ENCODE data around the gene COMMD7. TPM values are rescaled to one million over a fixed set of nuclear protein-coding genes. Genes with fewer than 3 reads are reported as not detected.
A peak's percentile ranks its signal among the peaks of the same experiment; 100 is the strongest.
"Not testable (repeated sequence)": the region's sequence is repeated elsewhere in the genome, so short reads cannot be mapped to it uniquely, and the experiment has no call there.

COMMD7 gene
- total and polyA plus RNA-seq, 4 donors, result 26.1 to 53.4 (median 43.0) TPM

GRCh38 chr20:32709632-32710121, 33.6 kb downstream of the COMMD7 start:
- H3K9me3 ChIP-seq (ENCODE audit: control insufficient read depth in 4 of 4, insufficient read depth in 3 of 4, low read length in 3 of 4), result no peaks in the 10 kb centered on the region
- TF ChIP-seq CTCF (IDR thresholded peaks at IDR 0.05; ENCODE audit: control extremely low read depth, extremely low read depth), result no peak
- H3K4me3 ChIP-seq, result no peak overlapping the region
- H3K4me1 ChIP-seq (ENCODE audit: control insufficient read depth in 5 of 5, insufficient read depth in 5 of 5, low read length in 5 of 5), result peaks cover 0 to 5% (median 0%) of the 10 kb centered on the region in 5 donors
- H3K9ac ChIP-seq (ENCODE audit: insufficient read depth in 1 of 2, low read length in 2 of 2), result no peak overlapping the region
- ATAC-seq (ENCODE audit: insufficient read depth, low FRiP score) (no peak), DNase-seq (no peak)
- H3K36me3 ChIP-seq (ENCODE audit: control insufficient read depth in 4 of 4, insufficient read depth in 4 of 4, low read length in 4 of 4), result peaks cover 5 to 17% (median 10%) of the 10 kb centered on the region in 4 donors
- H3K27me3 ChIP-seq (ENCODE audit: control insufficient read depth in 3 of 3, insufficient read depth in 3 of 3, low read length in 2 of 3), result no peaks in the 10 kb centered on the region
- 88 to 90% methylated on average over 5 of the region's 5 CpGs for WGBS, 2 donors
- no peak overlapping the region for H3K27ac ChIP-seq (ENCODE audit: low read depth in 1 of 2, low read length in 1 of 2)

- not testable (repeated sequence) for H3K4me3 ChIP-seq; DNase-seq; H3K9ac ChIP-seq (ENCODE audit: insufficient read depth in 1 of 2, low read length in 2 of 2); H3K4me1 ChIP-seq (ENCODE audit: control insufficient read depth in 5 of 5, insufficient read depth in 5 of 5, low read length in 5 of 5); H3K27me3 ChIP-seq (ENCODE audit: control insufficient read depth in 3 of 3, insufficient read depth in 3 of 3, low read length in 2 of 3); H3K9me3 ChIP-seq (ENCODE audit: control insufficient read depth in 4 of 4, insufficient read depth in 3 of 4, low read length in 3 of 4); ATAC-seq (ENCODE audit: insufficient read depth, low FRiP score)
- peaks cover 7 to 18% (median 13%) of the 10 kb centered on the region in 4 donors for H3K36me3 ChIP-seq (ENCODE audit: control insufficient read depth in 4 of 4, insufficient read depth in 4 of 4, low read length in 4 of 4)
- peak overlapping the region in 1 of 2 donors; percentile 7 for H3K27ac ChIP-seq (ENCODE audit: low read depth in 1 of 2, low read length in 1 of 2)
- 91 to 94% methylated on average over 15 of the region's 15 CpGs for WGBS, 2 donors
Observed at GRCh38 chr20:32709029-32709631, 34.1 kb downstream of the COMMD7 start.

GRCh38 chr20:32707691-32708581, 35.3 kb downstream of the COMMD7 start:
- H3K4me3 ChIP-seq, result no peak overlapping the region
- no peak overlapping the region for H3K9ac ChIP-seq (ENCODE audit: insufficient read depth in 1 of 2, low read length in 2 of 2)
- peaks cover 0 to 5% (median 0%) of the 10 kb centered on the region in 5 donors for H3K4me1 ChIP-seq (ENCODE audit: control insufficient read depth in 5 of 5, insufficient read depth in 5 of 5, low read length in 5 of 5)
- peak overlapping the region in 1 of 2 donors; percentile 66 for H3K27ac ChIP-seq (ENCODE audit: low read depth in 1 of 2, low read length in 1 of 2)
- no peak for TF ChIP-seq CTCF (IDR thresholded peaks at IDR 0.05; ENCODE audit: control extremely low read depth, extremely low read depth)
- no peaks in the 10 kb centered on the region for H3K27me3 ChIP-seq (ENCODE audit: control insufficient read depth in 3 of 3, insufficient read depth in 3 of 3, low read length in 2 of 3)
- ATAC-seq (ENCODE audit: insufficient read depth, low FRiP score) (no peak), DNase-seq (no peak)
- H3K9me3 ChIP-seq (ENCODE audit: control insufficient read depth in 4 of 4, insufficient read depth in 3 of 4, low read length in 3 of 4), result no peaks in the 10 kb centered on the region
- WGBS, 2 donors, result 58 to 65% methylated on average over 5 of the region's 5 CpGs
- H3K36me3 ChIP-seq (ENCODE audit: control insufficient read depth in 4 of 4, insufficient read depth in 4 of 4, low read length in 4 of 4), result peaks cover 11 to 21% (median 15%) of the 10 kb centered on the region in 4 donors

- ATAC-seq (ENCODE audit: insufficient read depth, low FRiP score), result no peak
- Histone ChIP-seq H3K9me3 (ENCODE audit: control insufficient read depth in 4 of 4, insufficient read depth in 3 of 4, low read length in 3 of 4) (no peaks in the 10 kb centered on the region), H3K27ac (ENCODE audit: low read depth in 1 of 2, low read length in 1 of 2) (no peak overlapping the region), H3K9ac (ENCODE audit: insufficient read depth in 1 of 2, low read length in 2 of 2) (no peak overlapping the region), H3K36me3 (ENCODE audit: control insufficient read depth in 4 of 4, insufficient read depth in 4 of 4, low read length in 4 of 4) (peaks cover 12 to 22% (median 20%) of the 10 kb centered on the region in 4 donors), H3K27me3 (ENCODE audit: control insufficient read depth in 3 of 3, insufficient read depth in 3 of 3, low read length in 2 of 3) (no peaks in the 10 kb centered on the region), H3K4me1 (ENCODE audit: control insufficient read depth in 5 of 5, insufficient read depth in 5 of 5, low read length in 5 of 5) (peaks cover 0 to 5% (median 0%) of the 10 kb centered on the region in 5 donors), H3K4me3 (no peak overlapping the region)
- no peak for TF ChIP-seq CTCF (IDR thresholded peaks at IDR 0.05; ENCODE audit: control extremely low read depth, extremely low read depth)
- WGBS, 2 donors, result 93 to 96% methylated on average over 3 of the region's 3 CpGs
- DNase-seq, result no peak
Observed at GRCh38 chr20:32706486-32706885, 36.8 kb downstream of the COMMD7 start.
